Left lobe of liver (tissue), 2 donors: ENCODE data around the gene EHD1. TPM values are rescaled to one million over a fixed set of nuclear protein-coding genes. Genes with fewer than 3 reads are reported as not detected.

Source experiments
- ATAC-seq: fragments of 200-7000 bp; cut with Tn5 transposase; one replicate; pipeline ENCODE4 v1.9.1; 2020; ENCODE audit warnings: mild to moderate bottlenecking, moderate library complexity
- DNase-seq: peaks from one replicate; pipeline ENCODE4 v3.0.0-alpha.2; 2020; ENCODE audit warnings: low spot score
- total RNA-seq: library from RNA; stranded (reverse); gene quantifications from one replicate; pipeline ENCODE4 v1.2.1, GENCODE V29; 2021
- donor health status: DM: no; HTN: no; CAD: no; lungs with moderate emphysema.
- donor health status: DM: no; HTN: yes; CAD: no.

EHD1 gene
- total RNA-seq, 1 donor from 2014 or later: 29.9 TPM

- DNase-seq (no peak), ATAC-seq (no peak)
These were observed 33.2 kb downstream of the EHD1 start for GRCh38 chr11:64845129-64845775.

DNA sequence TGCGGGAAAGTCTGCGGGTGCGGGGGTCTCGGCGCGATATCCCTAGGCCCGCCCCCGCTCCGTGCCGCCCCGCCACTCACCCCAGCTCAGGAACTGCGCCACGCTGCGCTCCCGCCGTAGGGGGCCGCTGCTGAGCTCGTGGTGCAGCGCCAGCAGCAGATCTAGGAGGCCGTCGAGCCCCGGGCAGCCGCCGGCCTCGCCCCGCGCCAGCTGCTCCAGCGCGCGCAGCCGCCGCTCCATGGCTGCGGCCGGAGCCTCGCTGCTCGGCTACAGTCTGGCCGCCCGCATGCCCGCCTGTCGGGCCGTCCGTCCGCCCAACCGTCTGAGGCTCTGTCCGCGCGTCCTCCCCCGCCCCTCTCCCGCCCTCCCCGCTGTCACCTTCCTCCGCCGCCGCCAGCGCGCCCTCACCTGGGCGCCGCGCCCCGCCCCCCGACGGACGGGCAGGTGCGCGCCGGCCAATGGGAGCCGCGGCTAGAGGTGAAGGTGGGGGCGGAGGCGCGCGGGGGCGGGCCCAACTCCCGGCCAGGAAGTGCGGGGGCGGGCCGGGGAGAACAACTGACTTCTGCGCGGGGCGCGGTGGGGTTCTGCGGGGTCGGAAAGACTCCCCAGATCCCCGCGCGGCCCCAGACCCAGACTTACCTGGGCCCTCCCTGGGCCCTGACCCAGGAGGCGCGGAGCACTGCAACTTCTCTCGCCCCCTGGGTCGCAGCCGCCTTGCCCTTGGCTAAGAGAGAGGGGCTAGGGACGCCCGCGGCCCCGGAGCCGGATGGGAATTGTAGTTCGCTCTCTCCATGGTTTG, 33.9 kb downstream of the EHD1 start, which contains the start of gene CDC42BPG:
Gene CDC42BPG (minus strand): TSS at position 324 of the 799 bp plus-strand sequence. CDS start 84 bp downstream, at position 240.
- DNase-seq (peak; percentile 72), ATAC-seq (peak; percentile 55)

DNA sequence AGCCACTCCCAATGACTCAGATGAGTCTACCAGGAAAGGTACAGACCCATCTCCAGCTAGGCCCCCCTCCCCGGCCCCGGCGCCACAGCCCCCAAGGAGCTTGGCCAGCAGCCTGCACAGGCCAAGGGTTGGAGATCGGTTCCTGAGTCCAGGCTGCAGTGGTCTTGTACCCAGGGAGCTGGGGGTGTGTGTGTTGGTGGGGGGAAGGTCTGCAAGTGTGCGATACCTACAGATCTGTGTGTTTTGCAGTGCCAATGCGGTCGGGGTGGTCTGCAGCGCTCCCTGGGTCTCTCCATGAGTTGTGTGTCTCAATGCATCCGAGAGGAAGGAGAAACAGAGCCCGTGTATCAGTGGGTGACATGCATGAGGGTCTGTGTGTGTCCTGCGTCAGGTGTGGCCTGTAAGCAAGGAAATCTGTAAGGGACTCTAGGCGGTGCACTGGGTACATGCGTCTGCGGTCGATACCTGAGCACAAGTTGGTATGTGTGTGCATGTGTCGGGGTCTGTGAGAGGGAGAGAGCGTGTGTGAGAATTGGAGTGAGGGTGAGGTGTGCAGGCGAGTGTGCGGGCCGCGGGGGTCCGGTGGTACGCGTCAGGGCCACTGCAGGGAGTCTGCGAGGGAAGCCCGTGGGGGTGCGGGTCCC, 34.6 kb downstream of the EHD1 start:
- DNase-seq (no peak), ATAC-seq (no peak)

- no peak for ATAC-seq
- DNase-seq: no peak
These were observed 35.4 kb downstream of the EHD1 start for GRCh38 chr11:64842851-64843685.

- DNase-seq: no peak
- no peak for ATAC-seq
These were observed 36.1 kb downstream of the EHD1 start for GRCh38 chr11:64842366-64842759.

GRCh38 chr11:64841592-64842365, 36.6 kb downstream of the EHD1 start:
- ATAC-seq: no peak
- no peak for DNase-seq

GRCh38 chr11:64839887-64840782, 38.3 kb downstream of the EHD1 start:
- DNase-seq: no peak
- no peak for ATAC-seq

GRCh38 chr11:64839335-64839734, 39.1 kb downstream of the EHD1 start:
- no peak for ATAC-seq
- DNase-seq: no peak

DNA sequence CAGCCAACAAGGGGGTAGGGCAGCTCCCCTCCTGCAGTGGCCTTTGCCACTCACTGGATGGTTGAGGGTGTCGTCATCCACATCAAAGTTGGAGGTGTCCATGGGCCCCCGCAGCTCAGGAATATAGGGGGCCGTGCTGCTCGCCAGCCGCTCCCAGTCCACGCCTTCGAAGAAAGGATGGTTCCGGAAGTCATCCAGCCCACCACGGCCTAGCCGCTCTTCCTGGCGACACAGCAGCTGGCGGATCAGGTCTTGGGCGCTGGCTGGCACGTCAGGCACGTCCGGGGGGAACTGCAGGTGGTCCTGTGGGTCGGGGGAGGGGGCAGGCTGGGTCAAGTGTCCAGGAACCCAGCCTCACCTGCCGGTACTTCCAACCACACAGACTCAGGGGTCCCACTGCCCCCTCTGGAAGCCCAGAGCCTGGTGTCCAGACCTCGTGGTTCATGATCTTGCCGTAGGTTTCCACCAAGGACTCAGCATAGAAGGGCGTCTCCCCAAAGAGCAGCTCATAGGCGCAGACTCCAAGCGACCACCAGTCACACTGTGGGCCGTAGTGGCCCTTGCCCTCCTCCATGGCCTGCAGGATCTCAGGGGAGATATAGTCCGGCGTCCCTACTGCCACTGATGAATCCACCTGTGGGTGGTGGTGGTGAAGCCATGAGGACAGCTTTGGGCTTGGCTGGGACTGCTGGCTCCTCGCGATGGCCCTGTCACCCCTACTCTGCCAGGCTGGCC, 39.7 kb downstream of the EHD1 start:
- no peak for DNase-seq

GRCh38 chr11:64837887-64838351, 40.5 kb downstream of the EHD1 start:
- DNase-seq (no peak), ATAC-seq (no peak)

More for the DNA sequence above, 39.7 kb downstream of the EHD1 start:
- no peak for ATAC-seq

DNA sequence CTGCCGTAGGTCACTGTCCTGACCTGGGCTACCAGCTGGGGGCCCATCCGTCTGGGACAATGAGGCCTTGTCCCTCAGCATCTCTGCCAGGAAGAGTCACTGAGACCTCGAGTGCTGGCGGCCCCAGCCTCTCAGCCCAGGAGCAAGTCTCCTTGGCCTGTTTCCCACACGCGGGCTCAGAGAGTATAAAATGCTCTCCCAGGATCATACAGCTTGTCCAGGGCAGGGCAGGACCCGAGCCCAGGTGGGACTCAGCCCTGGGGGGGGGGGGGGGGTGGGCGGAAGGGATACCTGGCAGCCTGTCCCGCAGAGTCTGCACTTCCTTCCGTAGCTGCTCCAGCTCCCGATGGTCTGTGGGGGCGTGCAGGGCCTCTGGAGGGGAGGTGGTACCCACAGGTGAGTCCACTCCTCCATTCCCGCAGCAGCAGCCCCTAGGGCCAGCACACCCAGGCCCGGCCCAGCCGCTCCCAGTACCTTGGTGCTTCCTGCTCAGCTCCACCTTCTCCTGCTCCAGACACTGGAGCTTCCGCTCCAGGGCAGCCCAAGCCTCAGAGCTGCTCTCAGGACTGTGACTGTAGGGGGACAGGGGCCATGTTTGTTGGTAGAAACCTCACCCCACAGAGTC, 41.9 kb downstream of the EHD1 start:
- ATAC-seq: no peak
- DNase-seq: no peak

DNA sequence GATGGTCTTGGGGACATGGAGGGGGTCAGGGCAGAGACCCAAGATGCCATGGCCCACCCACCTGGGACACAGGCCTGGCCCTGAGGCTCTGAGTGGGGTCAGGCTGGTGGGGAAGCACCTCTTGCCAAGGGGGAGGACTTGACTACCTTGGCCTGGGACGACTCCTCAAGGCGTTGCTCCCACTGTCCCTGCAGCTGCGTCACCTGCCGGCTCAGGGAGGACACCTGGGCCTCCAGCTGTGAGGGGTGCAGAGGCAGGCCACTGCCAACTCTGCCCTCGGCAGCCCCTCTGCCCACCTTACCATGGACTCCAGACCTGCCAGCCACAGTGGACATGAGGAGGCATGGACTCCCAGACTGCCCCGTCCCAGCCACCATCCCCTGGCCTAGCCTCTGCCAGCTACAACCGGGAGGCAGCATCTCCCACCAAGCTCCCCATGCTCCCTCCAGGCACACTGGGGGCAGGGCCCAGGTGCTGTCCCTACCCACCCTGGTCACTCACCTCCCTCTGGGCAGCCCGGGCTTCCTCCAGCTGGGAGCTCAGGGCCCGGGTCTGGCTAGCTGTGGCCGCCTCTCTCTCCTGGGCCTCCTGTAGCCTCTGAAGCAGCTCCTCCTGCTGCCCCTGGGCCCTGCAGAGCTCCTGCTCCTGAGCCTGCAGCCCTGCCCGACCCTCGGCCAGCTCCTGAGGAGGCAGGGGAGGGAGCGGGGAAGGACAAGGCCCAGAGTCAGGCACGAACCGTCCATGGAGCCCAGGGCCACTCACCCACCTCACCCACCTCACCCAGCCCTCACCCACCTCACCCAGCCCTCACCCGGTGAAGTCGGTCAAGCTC, 42.6 kb downstream of the EHD1 start:
- no peak for DNase-seq
- no peak for ATAC-seq

- DNase-seq (no peak), ATAC-seq (no peak)
These were observed 43.5 kb downstream of the EHD1 start for GRCh38 chr11:64834723-64835615.

DNA sequence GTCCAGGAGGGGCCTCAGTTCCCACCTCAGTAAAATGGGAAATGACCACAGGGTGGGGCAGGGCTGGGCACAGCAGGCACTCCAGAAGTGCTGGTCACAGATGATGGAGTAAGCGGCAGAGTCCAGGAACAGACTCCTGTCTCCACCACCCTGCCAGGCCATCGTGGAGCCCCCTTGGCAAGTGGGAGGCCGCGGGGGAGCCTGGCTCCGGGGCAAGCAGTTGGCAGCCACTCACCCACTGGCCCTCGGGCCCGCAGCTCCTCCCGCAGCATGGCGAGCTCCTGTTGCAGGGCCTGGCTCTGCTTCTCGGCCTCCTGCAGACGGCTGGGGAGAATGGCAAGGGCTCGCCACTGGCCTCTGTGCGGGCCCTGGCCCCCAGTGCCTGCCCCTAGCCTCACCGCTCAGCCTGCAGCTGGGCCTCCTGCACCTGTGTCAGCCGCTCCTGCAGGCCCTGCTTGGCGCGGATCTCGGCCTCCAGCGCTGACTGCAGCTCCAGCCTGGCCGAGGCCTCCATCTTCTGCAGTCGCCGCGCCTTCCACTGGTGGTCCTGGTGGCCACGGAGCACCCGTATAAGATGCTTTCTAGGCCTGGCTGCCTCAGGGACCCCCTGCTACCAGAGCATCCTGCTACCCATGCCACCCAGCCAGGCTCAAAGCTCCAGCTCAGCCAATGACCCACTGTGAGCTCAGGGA, 44.2 kb downstream of the EHD1 start:
- ATAC-seq (no peak), DNase-seq (no peak)

GRCh38 chr11:64833509-64833908, 44.9 kb downstream of the EHD1 start:
- DNase-seq (no peak), ATAC-seq (no peak)

DNA sequence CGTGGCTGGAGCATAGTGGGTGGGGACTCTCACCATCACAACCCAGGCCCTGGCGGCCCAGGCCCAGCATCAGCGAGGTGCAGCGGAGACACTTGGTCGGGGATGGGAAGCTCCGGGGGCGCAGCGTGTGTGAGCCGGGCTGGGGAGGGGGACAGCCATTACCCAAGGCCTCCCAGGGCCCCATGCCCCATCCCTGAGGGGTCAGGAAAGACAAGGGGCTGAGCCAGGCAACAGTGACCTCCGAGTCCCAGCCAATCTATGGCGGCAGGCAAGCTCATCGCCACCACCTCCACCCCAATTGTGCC, 45.3 kb downstream of the EHD1 start:
- DNase-seq (no peak), ATAC-seq (no peak)
